Activated CD4-positive, alpha-beta memory T cell treated with anti-CD3 and anti-CD28 coated beads, Interleukin-2, amount 10 ng/mL, durations not matched to agents 7 days and 5 days (primary cell): ENCODE results near the gene DCLK2. TPM values are rescaled to one million over a fixed set of nuclear protein-coding genes. Genes with fewer than 3 reads are reported as not detected.

Source experiments
- CTCF ChIA-PET: fragments of 350-600 bp; sonication (Branson Sonifier 250); formaldehyde crosslinking; loops from one replicate; lab custom pipeline; 2021; ENCODE audit warnings: antibody characterized with exemption, inconsistent platforms; lab: Charles Lee
- POLR2A ChIA-PET: fragments of 350-600 bp; sonication (Branson Sonifier 250); formaldehyde crosslinking; loops from one replicate; lab custom pipeline; 2021; ENCODE audit warnings: antibody characterized with exemption; lab: Charles Lee
- DNase-seq: peaks from one replicate; pipeline ENCODE4 v3.0.0-alpha.2; 2020
- H3K27ac Mint-ChIP-seq: one replicate; pipeline ENCODE4 v1.8.0; 2021; ENCODE audit warnings: mild to moderate bottlenecking, mixed read lengths
- H3K27me3 Mint-ChIP-seq: one replicate; pipeline ENCODE4 v1.8.0; 2021; ENCODE audit warnings: mixed read lengths
- H3K36me3 Mint-ChIP-seq: one replicate; pipeline ENCODE4 v1.8.0; 2021; ENCODE audit warnings: low read depth, mixed read lengths
- H3K4me1 Mint-ChIP-seq: one replicate; pipeline ENCODE4 v1.8.0; 2021; ENCODE audit warnings: mixed read lengths
- H3K4me3 Mint-ChIP-seq: one replicate; pipeline ENCODE4 v1.8.0; 2021; ENCODE audit warnings: mild to moderate bottlenecking, mixed read lengths
- H3K9me3 Mint-ChIP-seq: one replicate; pipeline ENCODE4 v1.8.0; 2021; ENCODE audit warnings: mixed read lengths
- total RNA-seq, 2 experiments: library from RNA; stranded (reverse); gene quantifications; one replicate each; pipeline ENCODE4 v1.2.3, GENCODE V29; 2021

DCLK2 gene
- total RNA-seq, 2 experiments from 2014 or later, result 0.05 to 0.08 TPM

GRCh38 chr4:150051111-150051510 lies 27.1 kb upstream of the DCLK2 start:
- peaks cover 1% of the 10 kb centered on the region for H3K27me3 Mint-ChIP-seq
- no peaks in the 10 kb centered on the region for H3K9me3 Mint-ChIP-seq
- DNase-seq, result no peak
- no peaks in the 10 kb centered on the region for H3K36me3 Mint-ChIP-seq
- CTCF ChIA-PET, result no interaction called here
- no peak overlapping the region for H3K4me3 Mint-ChIP-seq
- no peak overlapping the region for H3K27ac Mint-ChIP-seq
- no peaks in the 10 kb centered on the region for H3K4me1 Mint-ChIP-seq
- POLR2A ChIA-PET, result no interaction called here

DNA sequence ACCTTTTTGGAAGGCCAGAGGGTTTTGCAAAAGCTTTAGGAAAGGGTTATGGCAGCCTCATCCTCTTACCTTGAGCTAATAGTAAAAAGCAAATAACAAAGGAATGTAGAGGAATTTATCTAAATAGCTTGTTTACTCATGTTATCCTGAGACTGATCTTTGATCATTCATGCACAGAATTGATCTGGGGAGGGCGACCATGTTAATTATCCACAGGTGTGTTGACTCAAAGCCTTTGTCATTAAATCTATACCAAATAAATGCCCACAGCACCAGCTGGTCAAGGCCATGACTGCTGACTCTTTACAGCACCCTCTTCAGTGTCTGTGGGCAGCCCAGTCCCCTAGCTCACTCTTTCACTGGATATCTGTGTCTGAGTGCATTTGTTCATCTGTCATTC lies 22.8 kb upstream of the DCLK2 start:
- DNase-seq, result no peak
- Mint-ChIP-seq H3K4me3 (no peak overlapping the region), H3K36me3 (no peaks in the 10 kb centered on the region), H3K27me3 (peaks cover 3% of the 10 kb centered on the region), H3K4me1 (no peaks in the 10 kb centered on the region), H3K9me3 (no peaks in the 10 kb centered on the region), H3K27ac (no peak overlapping the region)
- CTCF ChIA-PET, result no interaction called here
- POLR2A ChIA-PET, result no interaction called here

GRCh38 chr4:150056569-150056968 lies 21.7 kb upstream of the DCLK2 start:
- Mint-ChIP-seq H3K27ac (no peak overlapping the region), H3K4me3 (no peak overlapping the region), H3K9me3 (no peaks in the 10 kb centered on the region), H3K4me1 (no peaks in the 10 kb centered on the region), H3K36me3 (no peaks in the 10 kb centered on the region), H3K27me3 (peaks cover 5% of the 10 kb centered on the region)
- POLR2A ChIA-PET, result no interaction called here
- no peak for DNase-seq
- CTCF ChIA-PET, result no interaction called here

GRCh38 chr4:150061086-150061776 lies 17.0 kb upstream of the DCLK2 start:
- DNase-seq, result no peak
- Mint-ChIP-seq H3K9me3 (no peaks in the 10 kb centered on the region), H3K4me3 (no peak overlapping the region), H3K36me3 (no peaks in the 10 kb centered on the region), H3K27me3 (peaks cover 14% of the 10 kb centered on the region), H3K4me1 (no peaks in the 10 kb centered on the region), H3K27ac (no peak overlapping the region)
- ChIA-PET POLR2A (no interaction called here), CTCF (no interaction called here)

GRCh38 chr4:150063128-150063527 lies 15.1 kb upstream of the DCLK2 start:
- ChIA-PET CTCF (no interaction called here), POLR2A (no interaction called here)
- no peaks in the 10 kb centered on the region for H3K4me1 Mint-ChIP-seq
- no peaks in the 10 kb centered on the region for H3K9me3 Mint-ChIP-seq
- H3K27me3 Mint-ChIP-seq, result peaks cover 14% of the 10 kb centered on the region
- no peak overlapping the region for H3K27ac Mint-ChIP-seq
- no peak for DNase-seq
- no peak overlapping the region for H3K4me3 Mint-ChIP-seq
- H3K36me3 Mint-ChIP-seq, result no peaks in the 10 kb centered on the region

DNA sequence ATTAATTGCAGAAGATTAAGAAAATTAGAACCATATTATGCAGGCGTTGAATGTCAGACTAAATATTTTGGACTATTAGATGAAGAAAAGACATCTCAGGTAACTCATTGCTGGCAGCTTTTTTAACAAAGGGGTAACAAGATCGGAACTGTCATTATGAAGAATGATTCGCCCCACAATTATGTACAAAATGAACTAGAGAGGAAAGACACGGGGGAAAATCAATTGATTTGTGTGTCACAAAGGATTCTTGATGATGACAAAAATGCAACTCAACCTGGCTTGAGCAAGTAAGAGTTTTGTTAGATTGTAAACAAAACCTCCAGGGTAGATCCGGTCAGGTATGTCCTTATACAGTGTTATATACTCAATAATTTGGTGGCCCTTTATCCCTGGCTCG lies 12.5 kb upstream of the DCLK2 start:
- H3K27ac Mint-ChIP-seq, result no peak overlapping the region
- no peak for DNase-seq
- H3K4me3 Mint-ChIP-seq, result no peak overlapping the region
- no peaks in the 10 kb centered on the region for H3K9me3 Mint-ChIP-seq
- peaks cover 14% of the 10 kb centered on the region for H3K27me3 Mint-ChIP-seq
- CTCF ChIA-PET, result no interaction called here
- H3K4me1 Mint-ChIP-seq, result no peaks in the 10 kb centered on the region
- POLR2A ChIA-PET, result no interaction called here
- no peaks in the 10 kb centered on the region for H3K36me3 Mint-ChIP-seq

- H3K36me3 Mint-ChIP-seq, result no peaks in the 10 kb centered on the region
- no peaks in the 10 kb centered on the region for H3K9me3 Mint-ChIP-seq
- DNase-seq, result no peak
- peaks cover 14% of the 10 kb centered on the region for H3K27me3 Mint-ChIP-seq
- ChIA-PET POLR2A (no interaction called here), CTCF (no interaction called here)
- no peaks in the 10 kb centered on the region for H3K4me1 Mint-ChIP-seq
- H3K27ac Mint-ChIP-seq, result no peak overlapping the region
- H3K4me3 Mint-ChIP-seq, result no peak overlapping the region
These were observed 10.4 kb upstream of the DCLK2 start for GRCh38 chr4:150067859-150068258.

DNA sequence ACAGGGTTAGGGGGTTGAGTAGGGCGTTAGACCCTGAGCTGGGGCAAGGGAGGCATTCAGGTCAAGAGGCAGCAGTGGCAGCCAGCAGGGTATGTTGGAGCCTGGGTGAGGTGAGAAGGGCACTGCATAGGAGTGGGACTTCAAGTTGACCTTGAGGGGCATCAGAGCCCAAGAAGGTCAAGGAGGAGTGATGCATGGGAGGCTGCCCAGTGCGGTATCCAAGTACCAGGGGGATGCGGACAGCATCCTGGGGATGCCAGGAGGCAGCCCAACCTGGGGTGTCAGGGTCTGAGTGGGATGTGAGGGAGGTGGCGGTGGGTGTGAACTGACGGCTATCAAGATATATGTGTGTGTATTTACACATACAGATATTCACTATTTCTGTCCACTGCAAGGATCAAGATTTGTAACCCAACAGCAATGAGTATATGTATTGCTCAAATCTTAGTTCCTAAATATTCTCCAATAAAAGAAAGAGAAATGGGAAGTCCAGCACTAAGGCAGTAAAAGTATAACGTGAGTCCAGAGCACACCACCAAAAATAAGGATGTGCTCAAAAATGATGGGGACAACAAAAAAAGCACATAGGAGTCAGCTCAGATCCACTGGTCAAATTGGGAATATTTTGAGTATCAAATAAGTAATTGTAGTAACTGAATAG lies 9.8 kb upstream of the DCLK2 start:
- ChIA-PET CTCF (no interaction called here), POLR2A (no interaction called here)
- Mint-ChIP-seq H3K27me3 (peaks cover 14% of the 10 kb centered on the region), H3K4me1 (no peaks in the 10 kb centered on the region), H3K4me3 (no peak overlapping the region), H3K36me3 (no peaks in the 10 kb centered on the region), H3K27ac (no peak overlapping the region), H3K9me3 (no peaks in the 10 kb centered on the region)
- DNase-seq, result no peak

DNA sequence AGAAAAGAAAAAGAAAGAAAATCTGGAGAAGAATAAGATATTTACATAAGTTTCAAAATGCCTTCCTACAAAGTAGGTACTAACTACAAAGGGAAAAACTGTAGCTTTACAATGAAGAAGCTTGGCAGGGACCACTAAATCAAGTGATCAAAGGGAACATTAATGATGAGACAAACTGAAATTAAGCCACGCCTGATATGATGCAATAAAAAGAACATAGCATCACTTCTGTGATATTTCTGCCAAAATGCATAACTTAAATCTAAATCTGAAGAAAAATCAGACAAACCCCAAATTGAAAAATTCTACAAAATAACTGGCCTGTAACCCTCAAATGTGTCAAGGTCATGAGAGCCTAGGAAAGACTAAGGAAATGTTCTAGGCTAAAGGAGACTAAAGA lies 8.9 kb upstream of the DCLK2 start:
- H3K9me3 Mint-ChIP-seq, result no peaks in the 10 kb centered on the region
- no peaks in the 10 kb centered on the region for H3K36me3 Mint-ChIP-seq
- CTCF ChIA-PET, result interaction anchor here (0.7 kb wide), 1 partner anchor 154 kb away, joined by 4 read pairs; no protein-coding TSS in a partner anchor
- no peak for DNase-seq
- H3K27ac Mint-ChIP-seq, result no peak overlapping the region
- H3K4me1 Mint-ChIP-seq, result no peaks in the 10 kb centered on the region
- no peak overlapping the region for H3K4me3 Mint-ChIP-seq
- peaks cover 11% of the 10 kb centered on the region for H3K27me3 Mint-ChIP-seq
- POLR2A ChIA-PET, result no interaction called here

GRCh38 chr4:150070464-150071170 lies 7.6 kb upstream of the DCLK2 start:
- Mint-ChIP-seq H3K9me3 (no peaks in the 10 kb centered on the region), H3K4me3 (no peak overlapping the region), H3K36me3 (no peaks in the 10 kb centered on the region), H3K4me1 (no peaks in the 10 kb centered on the region), H3K27ac (no peak overlapping the region), H3K27me3 (peaks cover 16% of the 10 kb centered on the region)
- ChIA-PET CTCF (no interaction called here), POLR2A (no interaction called here)
- no peak for DNase-seq

GRCh38 chr4:150072471-150072870 lies 5.8 kb upstream of the DCLK2 start:
- Mint-ChIP-seq H3K4me1 (no peaks in the 10 kb centered on the region), H3K4me3 (no peak overlapping the region), H3K27ac (no peak overlapping the region), H3K27me3 (peaks cover 30% of the 10 kb centered on the region), H3K36me3 (no peaks in the 10 kb centered on the region), H3K9me3 (peaks cover 1% of the 10 kb centered on the region)
- CTCF ChIA-PET, result no interaction called here
- POLR2A ChIA-PET, result no interaction called here
- DNase-seq, result no peak

DNA sequence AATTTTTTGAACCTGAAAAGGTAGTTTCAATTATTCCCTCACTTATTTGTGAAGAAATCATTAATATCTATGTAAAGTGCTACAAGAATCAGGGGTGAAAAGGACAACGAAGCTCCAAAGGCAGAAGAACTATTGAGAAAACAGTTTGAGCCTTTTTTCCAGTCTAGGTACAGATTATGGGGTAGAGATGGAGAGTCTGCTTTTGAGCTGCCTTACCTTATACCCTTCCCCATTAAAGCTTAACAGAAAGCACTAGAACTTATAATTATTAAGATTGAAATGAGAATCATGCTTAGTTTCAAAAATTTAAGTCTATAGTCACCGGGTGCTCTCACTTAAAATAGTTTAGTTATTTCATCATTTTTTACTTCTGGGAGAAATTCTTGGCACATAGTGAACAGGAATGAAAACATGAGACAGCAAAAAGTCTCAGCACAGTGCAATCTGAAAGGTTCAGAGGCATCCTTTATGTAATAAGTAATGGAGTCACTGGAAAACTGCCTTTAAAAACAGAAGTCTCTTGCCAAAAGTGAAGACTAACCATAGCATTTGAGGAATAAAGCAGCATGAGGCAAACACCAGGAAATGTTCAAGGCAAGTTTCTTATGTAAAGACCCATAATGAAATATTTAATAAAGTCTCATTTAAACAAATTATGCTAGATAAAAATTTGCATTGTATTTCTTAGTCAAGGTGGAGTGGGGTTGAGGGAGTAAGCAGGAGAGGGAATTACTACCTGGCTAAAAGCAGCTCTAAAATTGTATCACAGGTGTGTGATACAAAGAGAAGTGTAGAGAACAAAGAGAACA lies 5.1 kb upstream of the DCLK2 start:
- H3K9me3 Mint-ChIP-seq, result peaks cover 1% of the 10 kb centered on the region
- ChIA-PET POLR2A (no interaction called here), CTCF (no interaction called here)
- no peak overlapping the region for H3K27ac Mint-ChIP-seq
- H3K27me3 Mint-ChIP-seq, result peaks cover 35% of the 10 kb centered on the region
- H3K36me3 Mint-ChIP-seq, result no peaks in the 10 kb centered on the region
- H3K4me1 Mint-ChIP-seq, result peaks cover 2% of the 10 kb centered on the region
- H3K4me3 Mint-ChIP-seq, result no peak overlapping the region
- DNase-seq, result no peak

- H3K27ac Mint-ChIP-seq, result no peak overlapping the region
These were observed 4.2 kb upstream of the DCLK2 start for GRCh38 chr4:150074064-150074463.

More at GRCh38 chr4:150074064-150074463, 4.2 kb upstream of the DCLK2 start:
- DNase-seq, result no peak
- H3K9me3 Mint-ChIP-seq, result peaks cover 1% of the 10 kb centered on the region
- peaks cover 2% of the 10 kb centered on the region for H3K4me1 Mint-ChIP-seq
- ChIA-PET POLR2A (no interaction called here), CTCF (no interaction called here)
- peaks cover 36% of the 10 kb centered on the region for H3K27me3 Mint-ChIP-seq
- no peak overlapping the region for H3K4me3 Mint-ChIP-seq
- H3K36me3 Mint-ChIP-seq, result no peaks in the 10 kb centered on the region
